NT2/D1 (cell line): ENCODE measurements around the gene FAM217B.

Source experiments
- SUZ12 ChIP-seq: IDR thresholded peaks from 2 replicates; pipeline ENCODE4 v1.6.1; 2011; ENCODE audit not compliant: insufficient read length, insufficient read depth; ENCODE audit errors: extremely low read depth
- ZNF274 ChIP-seq: IDR thresholded peaks from 2 replicates; pipeline ENCODE4 v1.6.1; 2011; ENCODE audit warnings: mild to moderate bottlenecking, low read depth, low read length

- TF ChIP-seq ZNF274 (no peak), SUZ12 (no peak)
Observed at GRCh38 chr20:59985164-59985563, 45.0 kb downstream of the FAM217B start.
